HepG2 (cell line): ENCODE results near the gene MYO7A. TPM values are rescaled to one million over a fixed set of nuclear protein-coding genes. Genes with fewer than 3 reads are reported as not detected.

Experiments used
- ATAC-seq: fragments of 200-7000 bp; cut with Tn5 transposase; 3 replicates; pipeline ENCODE4 v1.9.1; 2020; ENCODE audit warnings: mild to moderate bottlenecking, moderate library complexity
- BruUV-seq: library from RNA; stranded (reverse); fragments of 400-500 nt; replicated peaks from 2 replicates; lab custom pipeline; 2021; lab: Mats Ljungman, UMichigan
- CTCF ChIA-PET: fragments of 300-600 bp; formaldehyde crosslinking; extraction: SDS; loops from one replicate; lab custom pipeline; 2021; ENCODE audit warnings: low total read pairs, inconsistent platforms, low intra/inter-chr PET ratio; lab: Yijun Ruan, JAX
- POLR2A ChIA-PET: fragments of 350-600 bp; sonication (Branson Sonifier 250); formaldehyde crosslinking; loops from one replicate; lab custom pipeline; 2020; ENCODE audit warnings: antibody characterized with exemption, inconsistent platforms; lab: Yijun Ruan, JAX
- DNase-seq: peaks from one replicate; pipeline ENCODE4 v3.0.0-alpha.2; 2015; ENCODE audit warnings: low spot score
- FAIRE-seq: peaks from 3 replicates; lab custom pipeline; 2011; peaks lifted over from hg19 to GRCh38; lab: Jason Lieb, UNC
- H2AFZ ChIP-seq: one replicate; pipeline ENCODE4 v1.6.1; 2011; ENCODE audit warnings: low read length, inconsistent platforms
- H3K27ac ChIP-seq: fragments of 300-600 bp; 3 replicates; pipeline ENCODE4 v1.8.0; 2011; ENCODE audit warnings: mixed run types, mild to moderate bottlenecking, mixed read lengths, low read length, inconsistent platforms; ENCODE audit not compliant: insufficient read depth; ENCODE audit errors: extremely low read length
- H3K27me3 ChIP-seq, 2 experiments: fragments of 200-600 bp in 1 of 2; 2 replicates in 1 of 2; 3 replicates in 1 of 2; pipeline versions ENCODE4 v1.6.0 to v1.8.0; 2011; ENCODE audit warnings: low read length in 2 of 2, mild to moderate bottlenecking in 2 of 2, moderate library complexity in 2 of 2, inconsistent platforms in 1 of 2; ENCODE audit not compliant: insufficient read depth in 2 of 2, control insufficient read depth in 1 of 2
- H3K36me3 ChIP-seq, 2 experiments: fragments of 200-600 bp in 1 of 2; replicated peaks in 1 of 2; 2 replicates in 1 of 2; 3 replicates in 1 of 2; pipeline versions ENCODE4 v1.5.1 to v1.8.0; 2011; ENCODE audit warnings: low read length in 2 of 2, inconsistent platforms in 1 of 2; ENCODE audit not compliant: insufficient read depth in 2 of 2, control insufficient read depth in 1 of 2
- H3K4me1 ChIP-seq: 2 replicates; pipeline ENCODE4 v1.5.1; 2012; ENCODE audit warnings: low read length, inconsistent platforms; ENCODE audit not compliant: insufficient read depth
- H3K4me2 ChIP-seq: 2 replicates; pipeline ENCODE4 v1.6.0; 2011; ENCODE audit warnings: low read depth, low read length, inconsistent platforms
- H3K4me3 ChIP-seq, 3 experiments: fragments of 200-600 bp in 1 of 3; sonication (generic), shearing (Covaris generic) in 1 of 3; replicated peaks in 1 of 3; 2 replicates each; pipeline ENCODE4 v1.5.1; 2011 to 2016; ENCODE audit warnings: low read length in 3 of 3, inconsistent platforms in 2 of 3, low read depth in 2 of 3, mild to moderate bottlenecking in 2 of 3, control low read depth in 1 of 3, mixed read lengths in 1 of 3; ENCODE audit not compliant: insufficient read depth in 1 of 3
- H3K79me2 ChIP-seq: one replicate; pipeline ENCODE4 v1.6.1; 2011; ENCODE audit warnings: low read length, inconsistent platforms; ENCODE audit not compliant: insufficient read depth
- H3K9ac ChIP-seq: 2 replicates; pipeline ENCODE4 v1.6.0; 2011; ENCODE audit warnings: mild to moderate bottlenecking, low read depth, low read length, inconsistent platforms; ENCODE audit not compliant: insufficient read depth
- H3K9me3 ChIP-seq: 2 replicates; pipeline ENCODE4 v1.5.1; 2012; ENCODE audit warnings: mild to moderate bottlenecking, low read length
- H4K20me1 ChIP-seq: 2 replicates; pipeline ENCODE4 v1.6.0; 2011; ENCODE audit warnings: inconsistent platforms, mild to moderate bottlenecking, low read length, moderate library complexity; ENCODE audit not compliant: insufficient read depth
- GFI1 ChIP-seq: sonication (generic); formaldehyde crosslinking; IDR thresholded peaks from 2 replicates; pipeline ENCODE4 v1.5.0; 2020; ENCODE audit warnings: missing genetic modification reagents, mild to moderate bottlenecking, borderline replicate concordance
- HMGXB4 ChIP-seq, 2 experiments: sonication (generic) in 1 of 2; formaldehyde crosslinking in 1 of 2; IDR thresholded peaks; 2 replicates each; pipeline versions ENCODE4 v1.4.0 to v1.6.1; 2018 to 2020; ENCODE audit warnings: missing genetic modification reagents in 2 of 2, borderline replicate concordance in 1 of 2, low read depth in 1 of 2, mild to moderate bottlenecking in 1 of 2, missing biosample characterization in 1 of 2
- NCOR1 ChIP-seq: fragments of 200-600 bp; sonication (generic); IDR thresholded peaks from 2 replicates; pipeline ENCODE4 v1.7.0; 2017; ENCODE audit warnings: antibody characterized with exemption, low read length, borderline replicate concordance
- SSRP1 ChIP-seq: IDR thresholded peaks from 2 replicates; pipeline ENCODE4 v1.6.1; 2016; ENCODE audit warnings: control low read depth
- ZBTB1 ChIP-seq: sonication (generic); formaldehyde crosslinking; IDR thresholded peaks from 2 replicates; pipeline ENCODE4 v1.4.0; 2020; ENCODE audit warnings: missing genetic modification reagents, borderline replicate concordance
- ZNF276 ChIP-seq: sonication (generic); formaldehyde crosslinking; IDR thresholded peaks from 2 replicates; pipeline ENCODE4 v1.4.0; 2020; ENCODE audit warnings: mild to moderate bottlenecking, low read depth, missing genetic modification reagents
- ZNF816 ChIP-seq: sonication (generic); formaldehyde crosslinking; IDR thresholded peaks from 2 replicates; pipeline ENCODE4 v1.8.0; 2022; ENCODE audit warnings: missing genetic modification reagents, mild to moderate bottlenecking, borderline replicate concordance
- ZSCAN9 ChIP-seq: IDR thresholded peaks from 2 replicates; pipeline ENCODE4 v1.6.1; 2016; ENCODE audit warnings: borderline replicate concordance
- WGBS: methylation state at CpG from one replicate; pipeline ENCODE4 v1.1.6; 2017; ENCODE audit warnings: low lambda C conversion rate; 5-methylcytosine and 5-hydroxymethylcytosine counted together
- in situ Hi-C: cut with HindIII; loops from 2 replicates; pipeline ENCODE4 v1.10.0; 2017; ENCODE audit warnings: low pct_unique_long_range_greater_than_20kb; ENCODE audit not compliant: extremely low pct_ligation_motif_present
- intact Hi-C: fragments of 100-400 bp; cut with micrococcal nuclease; formaldehyde crosslinking; loops from one replicate; pipeline ENCODE4 v1.10.0; 2022; ENCODE audit not compliant: unreplicated experiment
- polyA plus RNA-seq, 8 experiments: library from polyadenylated mRNA; depleted of rRNA in 3 of 8; stranded (reverse) in 7 of 8; unstranded in 1 of 8; fragments of >200 nt; fragmentation: Illumina TruSeq in 4 of 8; extraction: Trizol in 4 of 8; gene quantifications; 2 replicates each; pipeline versions ENCODE4 v1.2.1 to v1.2.3, GENCODE V29; 2011 to 2016; ENCODE audit warnings: low read depth in 4 of 8, missing spikeins in 1 of 8, mixed read lengths in 1 of 8; ENCODE audit not compliant: insufficient read depth in 1 of 8
- total RNA-seq, 5 experiments: library from RNA; depleted of rRNA; stranded (reverse); fragments of >200 nt; fragmentation: Illumina TruSeq; extraction: Trizol; gene quantifications; 2 replicates each; pipeline ENCODE4 v1.2.3, GENCODE V29; 2016; ENCODE audit warnings: low read depth in 1 of 5
- TF ChIP-seq, protein P1 (sequence below): sonication (generic); formaldehyde crosslinking; IDR thresholded peaks from 2 replicates; pipeline ENCODE4 v1.4.0; 2020; ENCODE audit warnings: missing genetic modification reagents

Gene MYO7A
- total and polyA plus RNA-seq, 2 of the 13 experiments (the other 11 are each of a cell fraction or from before 2014, with no cell fraction given): 7.5 to 10.0 TPM

GRCh38 chr11:77121876-77122575 lies 6.0 kb upstream of the MYO7A start:
- H4K20me1 ChIP-seq: no peaks in the 10 kb centered on the region
- no peaks in the 10 kb centered on the region for H3K9me3 ChIP-seq
- H3K9ac ChIP-seq: no peak overlapping the region
- DNase-seq (no peak), FAIRE-seq (no peak), ATAC-seq (peak; percentile 17; the same call in 1 of the 3 replicates)
- ChIA-PET CTCF (no interaction called here), POLR2A (no interaction called here)
- no peak for TF ChIP-seq ZNF816 (CRISPR knock-in tag)
- no peaks in the 10 kb centered on the region for H3K79me2 ChIP-seq
- WGBS: 32% methylated on average over 8 of the region's 8 CpGs
- H3K36me3 ChIP-seq: no peaks in the 10 kb centered on the region
- intact Hi-C loops (no loop called here), in situ Hi-C loops (no loop called here)
- H2AFZ ChIP-seq: no peak overlapping the region
- H3K27me3 ChIP-seq: peaks cover 4 to 13% of the 10 kb centered on the region in 2 experiments; a peak in 2 of 5 replicates
- no TSS peak for BruUV-seq
- H3K4me1 ChIP-seq: peaks cover 10% of the 10 kb centered on the region
- H3K4me3 ChIP-seq: no peak overlapping the region
- no peak overlapping the region for H3K27ac ChIP-seq
- H3K4me2 ChIP-seq: no peak overlapping the region

GRCh38 chr11:77122576-77123212 lies 5.4 kb upstream of the MYO7A start:
- intact Hi-C loops (no loop called here), in situ Hi-C loops (no loop called here)
- no peaks in the 10 kb centered on the region for H3K9me3 ChIP-seq
- BruUV-seq: no TSS peak
- FAIRE-seq (no peak), DNase-seq (no peak), ATAC-seq (no peak)
- H3K4me3 ChIP-seq: no peak overlapping the region
- no peaks in the 10 kb centered on the region for H4K20me1 ChIP-seq
- no peak overlapping the region for H3K4me2 ChIP-seq
- H3K27ac ChIP-seq: no peak overlapping the region
- peaks cover 3 to 13% of the 10 kb centered on the region in 2 experiments; a peak in 2 of 5 replicates for H3K27me3 ChIP-seq
- no peak overlapping the region for H2AFZ ChIP-seq
- ChIA-PET CTCF (no interaction called here), POLR2A (no interaction called here)
- no peaks in the 10 kb centered on the region for H3K36me3 ChIP-seq
- no peaks in the 10 kb centered on the region for H3K79me2 ChIP-seq
- WGBS: 54% methylated on average over 6 of the region's 7 CpGs
- peaks cover 14% of the 10 kb centered on the region for H3K4me1 ChIP-seq
- H3K9ac ChIP-seq: no peak overlapping the region
- TF ChIP-seq ZSCAN9 (CRISPR knock-in tag) (no peak), NCOR1 (no peak), GFI1 (CRISPR knock-in tag) (no peak), ZNF276 (CRISPR knock-in tag) (no peak), SSRP1 (no peak), ZBTB1 (CRISPR knock-in tag) (no peak), HMGXB4 (CRISPR knock-in tag; IDR thresholded peaks at IDR 0.05; ENCODE audit: borderline replicate concordance in 1 of 2, low read depth in 1 of 2) (no peak)
- TF ChIP-seq, protein P1, sequence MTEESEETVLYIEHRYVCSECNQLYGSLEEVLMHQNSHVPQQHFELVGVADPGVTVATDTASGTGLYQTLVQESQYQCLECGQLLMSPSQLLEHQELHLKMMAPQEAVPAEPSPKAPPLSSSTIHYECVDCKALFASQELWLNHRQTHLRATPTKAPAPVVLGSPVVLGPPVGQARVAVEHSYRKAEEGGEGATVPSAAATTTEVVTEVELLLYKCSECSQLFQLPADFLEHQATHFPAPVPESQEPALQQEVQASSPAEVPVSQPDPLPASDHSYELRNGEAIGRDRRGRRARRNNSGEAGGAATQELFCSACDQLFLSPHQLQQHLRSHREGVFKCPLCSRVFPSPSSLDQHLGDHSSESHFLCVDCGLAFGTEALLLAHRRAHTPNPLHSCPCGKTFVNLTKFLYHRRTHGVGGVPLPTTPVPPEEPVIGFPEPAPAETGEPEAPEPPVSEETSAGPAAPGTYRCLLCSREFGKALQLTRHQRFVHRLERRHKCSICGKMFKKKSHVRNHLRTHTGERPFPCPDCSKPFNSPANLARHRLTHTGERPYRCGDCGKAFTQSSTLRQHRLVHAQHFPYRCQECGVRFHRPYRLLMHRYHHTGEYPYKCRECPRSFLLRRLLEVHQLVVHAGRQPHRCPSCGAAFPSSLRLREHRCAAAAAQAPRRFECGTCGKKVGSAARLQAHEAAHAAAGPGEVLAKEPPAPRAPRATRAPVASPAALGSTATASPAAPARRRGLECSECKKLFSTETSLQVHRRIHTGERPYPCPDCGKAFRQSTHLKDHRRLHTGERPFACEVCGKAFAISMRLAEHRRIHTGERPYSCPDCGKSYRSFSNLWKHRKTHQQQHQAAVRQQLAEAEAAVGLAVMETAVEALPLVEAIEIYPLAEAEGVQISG (CRISPR knock-in tag): no peak
